NCI-H748 (cell line): ENCODE data around the gene ZCCHC17.
"Not testable (repeated sequence)": the region's sequence is repeated elsewhere in the genome, so short reads cannot be mapped to it uniquely, and the experiment has no call there.

Source experiments
- DNase-seq: peaks from one replicate; lab custom pipeline; 2025; ENCODE audit not compliant: unreplicated experiment; lab: John Stamatoyannopoulos, UW

Gene ZCCHC17

DNA sequence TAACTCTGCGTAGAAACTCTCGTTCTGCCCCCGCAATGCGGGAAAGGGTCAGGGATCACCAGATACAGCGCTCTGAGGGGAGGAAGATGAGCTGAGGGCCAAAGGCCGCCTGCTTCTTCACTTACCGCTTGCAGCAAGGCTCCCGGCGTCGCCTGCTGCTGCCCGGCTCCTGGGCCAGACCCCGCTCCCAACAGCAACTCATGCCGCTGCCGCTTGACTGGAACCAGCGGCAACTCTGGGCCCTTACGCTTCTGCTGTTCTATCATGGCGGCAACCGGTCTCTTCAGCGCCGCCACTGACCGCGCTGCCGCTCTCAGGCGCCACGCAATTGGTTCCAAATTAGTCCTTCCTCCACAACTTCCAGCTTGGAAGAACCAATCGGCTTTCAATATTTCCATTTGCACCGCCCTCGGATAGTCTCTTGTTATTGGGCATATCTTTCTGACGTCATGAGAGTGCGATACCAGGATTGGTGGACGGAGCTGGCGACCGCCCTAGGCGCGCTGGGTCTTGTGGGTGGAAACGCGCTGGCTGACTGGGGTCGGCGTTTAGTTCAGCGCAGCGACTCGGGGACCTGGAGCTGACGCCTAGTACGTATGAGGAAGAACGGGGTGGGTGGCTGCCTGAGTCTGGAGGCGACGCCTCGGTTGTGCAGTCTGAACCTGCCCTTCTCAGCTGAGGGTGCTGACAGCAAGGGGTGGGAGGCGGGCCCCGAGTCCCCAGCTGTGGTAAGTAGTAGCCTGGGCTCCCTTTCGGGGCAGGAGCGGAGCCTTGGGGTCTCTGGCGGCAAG is at the start of gene ZCCHC17, which contains the start of gene SNRNP40:
Gene ZCCHC17, plus strand, starts transcription at position 547 of the 791 bp plus-strand sequence. CDS start 13,067 bp downstream, outside the sequence.
Gene SNRNP40, minus strand, starts transcription at position 303 of the 791 bp plus-strand sequence. Its CDS starts 37 bp downstream, at position 266.
- DNase-seq, result peak; percentile 98

DNA sequence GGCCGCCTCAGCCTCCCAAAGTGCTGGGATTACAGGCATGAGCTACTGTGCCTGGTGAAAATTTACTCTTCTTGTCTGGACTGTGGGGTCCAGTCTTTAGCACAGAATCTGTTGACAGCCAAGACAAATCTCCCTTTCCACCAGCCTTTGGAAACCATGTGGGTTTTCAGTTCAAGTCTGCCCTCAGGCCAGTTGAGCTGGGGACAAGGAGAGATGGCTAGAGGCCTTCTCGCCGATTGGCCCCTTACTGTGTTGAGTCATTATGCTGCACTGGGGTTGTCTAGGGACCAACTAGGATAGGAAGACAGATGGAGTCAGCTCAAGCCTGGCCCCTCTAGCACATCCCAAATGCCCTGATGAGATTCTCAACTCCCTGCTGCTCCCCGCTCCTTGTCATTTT is 48.6 kb upstream of the ZCCHC17 start:
- no peak for DNase-seq

DNA sequence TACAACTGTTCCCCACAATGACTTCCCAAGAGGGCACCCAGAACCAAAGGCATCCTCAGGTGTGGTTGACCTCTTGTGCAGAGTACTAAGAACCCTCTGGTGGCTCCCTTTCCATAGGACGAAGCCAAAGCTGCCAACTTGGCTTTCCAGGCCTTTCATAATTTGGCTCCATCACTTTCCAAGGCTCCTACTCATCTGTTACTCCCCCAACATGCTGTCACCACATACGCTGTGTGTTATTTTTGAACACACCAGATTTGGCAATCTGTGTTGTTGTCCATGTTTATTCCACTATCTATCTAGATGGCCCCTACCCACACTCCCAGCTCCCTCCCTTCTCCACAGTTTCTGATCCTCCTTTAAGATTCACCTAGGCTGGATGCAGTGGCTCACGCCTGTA is 47.0 kb upstream of the ZCCHC17 start:
- DNase-seq, result no peak

- DNase-seq, result no peak
Observed at GRCh38 chr1:31257213-31257612, 39.6 kb upstream of the ZCCHC17 start.

- DNase-seq, result no peak
Observed at GRCh38 chr1:31258581-31258980, 38.3 kb upstream of the ZCCHC17 start.

- no peak for DNase-seq
Observed at GRCh38 chr1:31259746-31260145, 37.1 kb upstream of the ZCCHC17 start.

- no peak for DNase-seq
Observed at GRCh38 chr1:31261916-31262315, 34.9 kb upstream of the ZCCHC17 start.

GRCh38 chr1:31262393-31262792 is 34.4 kb upstream of the ZCCHC17 start:
- not testable (repeated sequence) for DNase-seq

DNA sequence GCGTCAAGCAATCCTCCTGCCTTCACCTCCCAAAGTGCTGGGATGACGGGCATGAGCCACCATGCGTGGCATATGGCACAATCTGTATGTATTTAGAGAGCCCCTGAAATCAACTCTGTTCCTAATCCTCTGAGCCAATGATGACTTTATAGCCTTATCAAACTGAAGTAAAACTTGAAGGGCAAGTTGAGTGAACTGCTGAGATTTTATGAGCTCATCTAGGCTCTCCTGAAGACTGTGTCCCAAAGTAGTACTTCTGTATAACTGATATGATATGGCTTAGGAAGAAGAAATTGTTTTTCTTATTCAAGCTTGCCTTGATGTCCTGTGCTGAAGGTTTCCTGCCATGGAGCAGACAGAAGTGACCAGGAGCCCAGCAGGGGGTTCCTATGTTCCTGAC is 33.4 kb upstream of the ZCCHC17 start:
- DNase-seq, result no peak

DNA sequence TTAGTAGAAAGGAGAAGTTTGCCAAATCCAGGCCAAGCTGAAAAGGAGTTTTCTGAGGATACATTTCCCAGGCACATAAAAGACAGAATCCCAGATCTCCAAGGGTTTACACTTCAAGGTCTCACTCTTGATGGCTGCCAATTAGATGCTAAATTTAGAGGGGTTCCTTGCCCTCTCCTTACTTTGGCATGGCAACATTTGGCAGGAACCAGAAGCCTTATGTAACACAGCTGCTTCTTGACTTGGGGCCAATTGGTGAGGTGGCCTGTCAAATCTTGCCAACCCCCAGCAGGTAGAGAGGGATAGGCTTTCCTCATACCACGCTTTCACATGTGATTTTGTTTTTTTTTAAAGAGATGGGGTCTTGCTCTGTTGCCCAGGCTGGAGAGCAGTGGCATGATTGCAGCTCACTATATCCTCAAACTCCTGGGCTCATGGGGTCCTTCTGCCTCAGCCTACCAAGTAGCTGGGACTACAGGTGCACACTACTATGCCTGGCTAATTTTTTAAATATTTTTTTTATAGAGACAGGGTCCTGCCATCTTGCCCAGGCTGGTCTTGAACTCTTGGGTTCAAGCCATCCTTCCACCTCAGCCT is 31.9 kb upstream of the ZCCHC17 start:
- DNase-seq, result no peak

- DNase-seq, result no peak
Observed at GRCh38 chr1:31266547-31266946, 30.3 kb upstream of the ZCCHC17 start.

- no peak for DNase-seq
Observed at GRCh38 chr1:31272369-31272768, 24.5 kb upstream of the ZCCHC17 start.

DNA sequence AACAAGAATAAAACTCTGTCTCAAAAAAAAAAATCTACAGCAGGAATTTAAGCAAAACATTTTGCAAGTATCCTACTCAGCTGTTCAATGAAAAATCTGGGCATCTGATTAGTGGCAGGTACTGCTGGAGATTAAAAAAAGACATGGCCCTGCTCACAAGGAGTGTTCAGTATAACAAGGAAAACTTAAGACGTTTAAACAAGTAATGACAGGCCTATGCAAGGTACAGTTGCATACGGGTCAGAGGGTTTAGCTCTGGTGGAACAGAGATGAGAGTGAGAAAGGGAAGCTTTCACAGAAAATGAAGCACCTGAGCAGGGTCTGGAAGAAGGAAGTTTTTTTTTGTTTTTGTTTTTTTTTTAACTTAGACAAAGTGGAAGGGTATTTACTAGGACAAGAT is 23.2 kb upstream of the ZCCHC17 start:
- DNase-seq, result no peak

DNA sequence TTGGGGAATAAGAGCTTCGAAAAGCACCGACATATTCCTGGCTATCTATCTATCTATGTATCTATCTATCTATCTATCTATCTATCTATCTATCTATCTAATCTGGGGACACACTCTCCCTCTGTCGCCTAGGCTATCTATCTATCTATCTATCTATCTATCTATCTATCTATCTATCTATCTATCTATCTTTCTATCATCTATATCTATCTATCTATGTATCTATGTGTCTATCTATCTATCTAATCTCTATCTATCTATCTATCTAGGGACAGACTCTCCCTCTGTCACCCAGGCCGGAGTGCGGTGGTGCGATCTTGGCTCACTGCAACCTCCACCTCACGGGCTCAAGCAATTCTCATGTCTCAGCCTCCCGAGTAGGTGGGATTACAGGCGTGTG is 14.4 kb upstream of the ZCCHC17 start:
- not testable (repeated sequence) for DNase-seq

- not testable (repeated sequence) for DNase-seq
Observed at GRCh38 chr1:31287791-31288190, 9.0 kb upstream of the ZCCHC17 start.

DNA sequence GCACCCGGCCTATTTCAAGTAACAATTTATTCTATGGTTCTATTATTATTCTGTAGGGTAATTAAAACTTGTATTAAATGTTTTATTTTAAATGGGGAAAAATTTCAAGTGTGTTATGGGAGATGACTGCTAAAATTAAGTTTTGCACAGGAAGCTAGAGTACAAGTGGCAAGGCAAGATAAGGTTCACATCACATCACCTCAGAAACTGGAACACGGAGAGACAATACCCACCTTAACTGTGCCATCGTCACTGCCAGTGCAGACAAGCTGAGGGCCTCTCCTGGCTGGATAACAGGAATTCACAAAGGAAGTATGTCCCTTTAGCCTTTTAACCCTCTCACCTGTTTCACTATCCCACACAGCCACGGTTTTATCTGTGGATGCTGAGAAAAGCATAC is 7.8 kb upstream of the ZCCHC17 start:
- no peak for DNase-seq

- no peak for DNase-seq
Observed at GRCh38 chr1:31295874-31296485, 852 bp upstream of the ZCCHC17 start.

- peak; percentile 22 for DNase-seq
Observed at GRCh38 chr1:31297277-31298247, 730 bp downstream of the ZCCHC17 start.

DNA sequence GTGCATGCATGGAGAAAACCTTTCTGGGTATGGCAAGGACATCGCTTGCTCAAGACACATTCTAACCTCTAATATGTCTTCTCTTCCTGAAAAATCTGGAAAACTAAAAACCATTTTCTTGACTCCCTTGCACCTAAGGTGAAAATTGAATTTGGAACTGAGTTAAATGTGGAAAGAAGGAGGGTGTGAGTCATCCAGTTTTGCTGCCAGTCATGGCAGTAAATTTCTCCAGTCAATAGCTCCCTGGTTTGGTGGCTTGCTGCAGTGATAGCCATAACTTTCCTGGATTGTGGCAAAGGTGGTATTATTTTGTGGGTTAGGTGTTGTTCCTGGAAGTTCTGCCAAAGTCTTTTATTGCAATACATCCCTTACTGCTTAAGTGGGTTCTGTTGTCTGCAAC is 2.5 kb downstream of the ZCCHC17 start:
- DNase-seq, result no peak

GRCh38 chr1:31300193-31300592 is 3.4 kb downstream of the ZCCHC17 start:
- DNase-seq, result no peak
